ENCODE results near the gene USP34.

USP34 gene

GRCh38 chr2:61177727-61178549, 292.9 kb downstream of the USP34 start:
- peak overlapping the region; percentile 99 for H3K9ac ChIP-seq
- TF ChIP-seq CTCF (IDR thresholded peaks at IDR 0.05): no peak
- H3K36me3 ChIP-seq (ENCODE audit: control insufficient read depth, insufficient read depth, low read length): no peaks in the 10 kb centered on the region
- H3K27ac ChIP-seq: peak overlapping the region; percentile 96
- peak overlapping the region; percentile 85 for H3K4me2 ChIP-seq (ENCODE audit: low read length)
- H3K27me3 ChIP-seq (ENCODE audit: control insufficient read depth, insufficient read depth, low read length): no peaks in the 10 kb centered on the region
- H3K9me3 ChIP-seq (ENCODE audit: control insufficient read depth, low read length): no peaks in the 10 kb centered on the region
- peak overlapping the region; percentile 83 for H3K4me3 ChIP-seq (ENCODE audit: low read depth, low read length)
- H2AFZ ChIP-seq: peak overlapping the region; percentile 100
- peaks cover 17% of the 10 kb centered on the region for H3K79me2 ChIP-seq
- H3K4me1 ChIP-seq: peaks cover 35% of the 10 kb centered on the region

GRCh38 chr2:61176755-61177726, 293.8 kb downstream of the USP34 start:
- no peak for TF ChIP-seq CTCF (IDR thresholded peaks at IDR 0.05)
- Histone ChIP-seq H3K27ac (peak overlapping the region; percentile 96), H3K9me3 (ENCODE audit: control insufficient read depth, low read length) (no peaks in the 10 kb centered on the region), H3K27me3 (ENCODE audit: control insufficient read depth, insufficient read depth, low read length) (no peaks in the 10 kb centered on the region), H2AFZ (peak overlapping the region; percentile 100), H3K4me3 (ENCODE audit: low read depth, low read length) (peak overlapping the region; percentile 83), H3K79me2 (peaks cover 17% of the 10 kb centered on the region), H3K4me2 (ENCODE audit: low read length) (peak overlapping the region; percentile 85), H3K36me3 (ENCODE audit: control insufficient read depth, insufficient read depth, low read length) (no peaks in the 10 kb centered on the region), H3K9ac (peak overlapping the region; percentile 99), H3K4me1 (peaks cover 35% of the 10 kb centered on the region)

GRCh38 chr2:61175036-61175435, 295.9 kb downstream of the USP34 start:
- Histone ChIP-seq H3K4me1 (peaks cover 18% of the 10 kb centered on the region), H3K27ac (no peak overlapping the region), H2AFZ (no peak overlapping the region), H3K27me3 (ENCODE audit: control insufficient read depth, insufficient read depth, low read length) (no peaks in the 10 kb centered on the region), H3K36me3 (ENCODE audit: control insufficient read depth, insufficient read depth, low read length) (no peaks in the 10 kb centered on the region), H3K4me2 (ENCODE audit: low read length) (no peak overlapping the region), H3K79me2 (peaks cover 15% of the 10 kb centered on the region), H3K9ac (no peak overlapping the region), H3K4me3 (ENCODE audit: low read depth, low read length) (no peak overlapping the region), H3K9me3 (ENCODE audit: control insufficient read depth, low read length) (no peaks in the 10 kb centered on the region)
- TF ChIP-seq CTCF (IDR thresholded peaks at IDR 0.05): no peak

- Histone ChIP-seq H3K4me3 (ENCODE audit: low read depth, low read length) (no peak overlapping the region), H3K9ac (no peak overlapping the region), H2AFZ (no peak overlapping the region), H3K4me2 (ENCODE audit: low read length) (no peak overlapping the region), H3K36me3 (ENCODE audit: control insufficient read depth, insufficient read depth, low read length) (no peaks in the 10 kb centered on the region), H3K27me3 (ENCODE audit: control insufficient read depth, insufficient read depth, low read length) (no peaks in the 10 kb centered on the region), H3K4me1 (peaks cover 5% of the 10 kb centered on the region), H3K9me3 (ENCODE audit: control insufficient read depth, low read length) (no peaks in the 10 kb centered on the region), H3K27ac (no peak overlapping the region), H3K79me2 (peaks cover 7% of the 10 kb centered on the region)
- no peak for TF ChIP-seq CTCF (IDR thresholded peaks at IDR 0.05)
Observed at GRCh38 chr2:61173116-61173515, 297.8 kb downstream of the USP34 start.

Data from parathyroid adenoma (tissue), 2 donors.